Activated B cell treated with CpG ODN at 0.5 μM for 24 hours (primary cell): ENCODE data around the gene OR8B12. TPM values are rescaled to one million over a fixed set of nuclear protein-coding genes. Genes with fewer than 3 reads are reported as not detected.

ENCODE experiments used
- ATAC-seq: fragments of 200-7000 bp; cut with Tn5 transposase; one replicate; pipeline ENCODE4 v1.10.0; 2021; ENCODE audit warnings: low read depth, mild to moderate bottlenecking, moderate library complexity
- CTCF ChIA-PET: fragments of 350-600 bp; sonication (Branson Sonifier 250); formaldehyde crosslinking; loops from one replicate; lab custom pipeline; 2021; ENCODE audit warnings: antibody characterized with exemption; lab: Charles Lee
- POLR2A ChIA-PET: fragments of 350-600 bp; sonication (Branson Sonifier 250); formaldehyde crosslinking; loops from one replicate; lab custom pipeline; 2021; ENCODE audit warnings: antibody characterized with exemption; lab: Charles Lee
- DNase-seq: peaks from one replicate; pipeline ENCODE4 v3.0.0; 2022
- H3K27ac Mint-ChIP-seq: one replicate; pipeline ENCODE4 v1.8.0; 2020; ENCODE audit warnings: mixed read lengths
- H3K27me3 Mint-ChIP-seq: one replicate; pipeline ENCODE4 v1.8.0; 2021; ENCODE audit warnings: mixed read lengths
- H3K36me3 Mint-ChIP-seq: one replicate; pipeline ENCODE4 v1.8.0; 2021; ENCODE audit warnings: low read depth, mixed read lengths
- H3K4me1 Mint-ChIP-seq: one replicate; pipeline ENCODE4 v1.8.0; 2021; ENCODE audit warnings: mixed read lengths
- H3K4me3 Mint-ChIP-seq: one replicate; pipeline ENCODE4 v1.8.0; 2020; ENCODE audit warnings: mild to moderate bottlenecking, mixed read lengths
- H3K9me3 Mint-ChIP-seq: one replicate; pipeline ENCODE4 v1.8.0; 2020; ENCODE audit warnings: mixed read lengths
- intact Hi-C: fragments of 100-400 bp; cut with micrococcal nuclease; formaldehyde crosslinking; loops from one replicate; pipeline ENCODE4 v1.15.1; 2024
- total RNA-seq: library from RNA; stranded (reverse); gene quantifications from 2 replicates; pipeline ENCODE4 v1.2.3, GENCODE V29; 2022
- TF ChIP-seq, protein P1 (sequence below): fragments of 200-600 bp; IDR thresholded peaks from one replicate; pipeline ENCODE4 v1.8.0; 2022; ENCODE audit warnings: antibody characterized with exemption, mild to moderate bottlenecking

Gene OR8B12
- total RNA-seq, 1 donor from 2014 or later: not detected

DNA sequence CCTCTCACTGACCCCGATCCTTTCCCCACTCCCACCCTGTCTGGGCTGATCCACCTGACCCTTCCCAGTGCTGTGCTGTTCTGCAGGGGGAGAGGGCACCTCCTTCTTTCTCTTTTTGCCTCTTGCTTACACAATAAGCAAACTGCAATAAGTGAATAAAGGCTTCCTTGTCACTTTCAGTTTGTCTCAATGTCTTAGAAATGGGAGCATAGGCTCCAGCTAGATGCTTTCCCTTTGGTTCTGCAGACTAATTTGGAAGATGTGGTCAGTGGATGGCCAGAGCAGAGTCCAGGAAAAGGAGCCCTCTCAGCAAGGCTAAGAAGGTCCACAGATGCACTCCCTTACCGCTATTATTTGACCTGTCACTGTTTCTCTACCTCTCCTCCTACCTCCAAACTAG lies 9.4 kb downstream of the OR8B12 start:
- peaks cover 21% of the 10 kb centered on the region for H3K27me3 Mint-ChIP-seq

DNA sequence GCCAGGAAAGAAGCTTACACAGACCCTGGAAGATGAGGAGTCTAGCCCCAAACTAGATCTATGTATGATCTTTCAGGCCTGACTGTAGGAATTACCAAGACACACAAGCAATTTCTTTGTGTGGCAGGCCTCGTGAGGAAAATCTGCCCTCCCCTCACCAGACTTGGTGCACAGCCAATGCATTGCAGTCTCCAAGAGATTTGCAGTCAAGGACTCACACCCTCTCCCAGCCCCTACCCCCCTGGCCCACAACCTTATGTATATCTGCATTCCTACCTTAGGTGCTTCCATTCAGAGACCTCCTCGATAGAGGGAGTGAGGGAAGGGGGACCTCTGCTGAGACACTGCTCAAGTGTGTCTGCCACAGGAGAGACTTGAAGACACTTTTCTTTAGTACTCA lies 9.8 kb downstream of the OR8B12 start:
- POLR2A ChIA-PET: no interaction called here
- Mint-ChIP-seq H3K36me3 (no peaks in the 10 kb centered on the region), H3K4me1 (no peaks in the 10 kb centered on the region), H3K9me3 (peaks cover 1% of the 10 kb centered on the region), H3K27ac (no peak overlapping the region), H3K27me3 (peaks cover 21% of the 10 kb centered on the region), H3K4me3 (no peak overlapping the region)
- no peak for ATAC-seq
- DNase-seq: no peak
- intact Hi-C loops: no loop called here
- CTCF ChIA-PET: no interaction called here
- TF ChIP-seq, protein P1, sequence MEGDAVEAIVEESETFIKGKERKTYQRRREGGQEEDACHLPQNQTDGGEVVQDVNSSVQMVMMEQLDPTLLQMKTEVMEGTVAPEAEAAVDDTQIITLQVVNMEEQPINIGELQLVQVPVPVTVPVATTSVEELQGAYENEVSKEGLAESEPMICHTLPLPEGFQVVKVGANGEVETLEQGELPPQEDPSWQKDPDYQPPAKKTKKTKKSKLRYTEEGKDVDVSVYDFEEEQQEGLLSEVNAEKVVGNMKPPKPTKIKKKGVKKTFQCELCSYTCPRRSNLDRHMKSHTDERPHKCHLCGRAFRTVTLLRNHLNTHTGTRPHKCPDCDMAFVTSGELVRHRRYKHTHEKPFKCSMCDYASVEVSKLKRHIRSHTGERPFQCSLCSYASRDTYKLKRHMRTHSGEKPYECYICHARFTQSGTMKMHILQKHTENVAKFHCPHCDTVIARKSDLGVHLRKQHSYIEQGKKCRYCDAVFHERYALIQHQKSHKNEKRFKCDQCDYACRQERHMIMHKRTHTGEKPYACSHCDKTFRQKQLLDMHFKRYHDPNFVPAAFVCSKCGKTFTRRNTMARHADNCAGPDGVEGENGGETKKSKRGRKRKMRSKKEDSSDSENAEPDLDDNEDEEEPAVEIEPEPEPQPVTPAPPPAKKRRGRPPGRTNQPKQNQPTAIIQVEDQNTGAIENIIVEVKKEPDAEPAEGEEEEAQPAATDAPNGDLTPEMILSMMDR: no peak

More for the DNA sequence above, 9.4 kb downstream of the OR8B12 start:
- no peak for DNase-seq
- no peak for ATAC-seq
- POLR2A ChIA-PET: no interaction called here
- no peak overlapping the region for H3K4me3 Mint-ChIP-seq
- H3K36me3 Mint-ChIP-seq: no peaks in the 10 kb centered on the region
- TF ChIP-seq, protein P1: no peak
- no peaks in the 10 kb centered on the region for H3K4me1 Mint-ChIP-seq
- H3K27ac Mint-ChIP-seq: no peak overlapping the region
- H3K9me3 Mint-ChIP-seq: no peaks in the 10 kb centered on the region
- CTCF ChIA-PET: no interaction called here
- intact Hi-C loops: no loop called here

- Mint-ChIP-seq H3K9me3 (no peaks in the 10 kb centered on the region), H3K4me3 (no peak overlapping the region), H3K27me3 (peaks cover 2% of the 10 kb centered on the region), H3K27ac (no peak overlapping the region), H3K4me1 (no peaks in the 10 kb centered on the region), H3K36me3 (no peaks in the 10 kb centered on the region)
- TF ChIP-seq, protein P1: no peak
- ChIA-PET POLR2A (no interaction called here), CTCF (no interaction called here)
- intact Hi-C loops: no loop called here
- DNase-seq (no peak), ATAC-seq (no peak)
Measured at GRCh38 chr11:124520550-124520854, 23.0 kb downstream of the OR8B12 start.

GRCh38 chr11:124519850-124520549 lies 23.5 kb downstream of the OR8B12 start:
- no peak for DNase-seq
- no peak for ATAC-seq
- no peaks in the 10 kb centered on the region for H3K4me1 Mint-ChIP-seq
- POLR2A ChIA-PET: no interaction called here
- H3K9me3 Mint-ChIP-seq: no peaks in the 10 kb centered on the region
- H3K27ac Mint-ChIP-seq: no peak overlapping the region
- intact Hi-C loops: no loop called here
- H3K4me3 Mint-ChIP-seq: no peak overlapping the region
- peaks cover 2% of the 10 kb centered on the region for H3K27me3 Mint-ChIP-seq
- TF ChIP-seq, protein P1: no peak
- CTCF ChIA-PET: no interaction called here
- no peaks in the 10 kb centered on the region for H3K36me3 Mint-ChIP-seq

GRCh38 chr11:124518989-124519451 lies 24.4 kb downstream of the OR8B12 start:
- ChIA-PET POLR2A (no interaction called here), CTCF (no interaction called here)
- Mint-ChIP-seq H3K36me3 (no peaks in the 10 kb centered on the region), H3K27me3 (peaks cover 2% of the 10 kb centered on the region), H3K9me3 (no peaks in the 10 kb centered on the region), H3K4me1 (no peaks in the 10 kb centered on the region), H3K27ac (no peak overlapping the region), H3K4me3 (no peak overlapping the region)
- no peak for ATAC-seq
- intact Hi-C loops: no loop called here
- TF ChIP-seq, protein P1: no peak
- DNase-seq: no peak
